Gastrocnemius medialis (tissue), 4 donors: Measurements from ENCODE around the gene KLHDC9.

ENCODE experiments used
- POLR2A ChIP-seq, 2 donors: fragments of 450-650 bp; IDR thresholded peaks; one replicate each; pipeline ENCODE4 v1.6.1; 2017; ENCODE audit warnings: antibody characterized with exemption in 2 of 2, mild to moderate bottlenecking in 2 of 2, moderate library complexity in 2 of 2
- TF ChIP-seq, protein P1 (sequence below), 5 experiments: fragments of 450-650 bp in 3 of 5; fragments of 200-600 bp in 2 of 5; sonication (generic) in 2 of 5; IDR thresholded peaks in 4 of 5; conservative IDR thresholded peaks in 1 of 5; 1 replicate in 4 of 5; 2 replicates in 1 of 5; pipeline ENCODE4 v1.5.1; 2016 to 2019; ENCODE audit warnings: antibody characterized with exemption in 5 of 5, mild to moderate bottlenecking in 3 of 5, moderate library complexity in 3 of 5

- TF ChIP-seq, protein P1, sequence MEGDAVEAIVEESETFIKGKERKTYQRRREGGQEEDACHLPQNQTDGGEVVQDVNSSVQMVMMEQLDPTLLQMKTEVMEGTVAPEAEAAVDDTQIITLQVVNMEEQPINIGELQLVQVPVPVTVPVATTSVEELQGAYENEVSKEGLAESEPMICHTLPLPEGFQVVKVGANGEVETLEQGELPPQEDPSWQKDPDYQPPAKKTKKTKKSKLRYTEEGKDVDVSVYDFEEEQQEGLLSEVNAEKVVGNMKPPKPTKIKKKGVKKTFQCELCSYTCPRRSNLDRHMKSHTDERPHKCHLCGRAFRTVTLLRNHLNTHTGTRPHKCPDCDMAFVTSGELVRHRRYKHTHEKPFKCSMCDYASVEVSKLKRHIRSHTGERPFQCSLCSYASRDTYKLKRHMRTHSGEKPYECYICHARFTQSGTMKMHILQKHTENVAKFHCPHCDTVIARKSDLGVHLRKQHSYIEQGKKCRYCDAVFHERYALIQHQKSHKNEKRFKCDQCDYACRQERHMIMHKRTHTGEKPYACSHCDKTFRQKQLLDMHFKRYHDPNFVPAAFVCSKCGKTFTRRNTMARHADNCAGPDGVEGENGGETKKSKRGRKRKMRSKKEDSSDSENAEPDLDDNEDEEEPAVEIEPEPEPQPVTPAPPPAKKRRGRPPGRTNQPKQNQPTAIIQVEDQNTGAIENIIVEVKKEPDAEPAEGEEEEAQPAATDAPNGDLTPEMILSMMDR (IDR thresholded peaks at IDR 0.05 in 4 of 5, conservative IDR thresholded peaks at IDR 0.05 in 1 of 5) = no peak
- no peak for TF ChIP-seq POLR2A (IDR thresholded peaks at IDR 0.05)
These were observed 24.6 kb upstream of the KLHDC9 start for GRCh38 chr1:161073474-161074121.
